WTC11 (cell line): Measurements from ENCODE around the gene RABIF. TPM values are rescaled to one million over a fixed set of nuclear protein-coding genes. Genes with fewer than 3 reads are reported as not detected.

Source experiments
- ATAC-seq: fragments of 200-7000 bp; cut with Tn5 transposase; 2 replicates; pipeline ENCODE4 v1.10.0; 2021; ENCODE audit warnings: mild to moderate bottlenecking, moderate library complexity
- CTCF ChIA-PET: fragments of 300-600 bp; sonication (Branson Sonifier 250); formaldehyde crosslinking; loops from one replicate; lab custom pipeline; 2021; ENCODE audit warnings: antibody characterized with exemption; lab: Charles Lee
- POLR2A ChIA-PET: fragments of 350-600 bp; sonication (Branson Sonifier 250); formaldehyde crosslinking; loops from one replicate; lab custom pipeline; 2021; ENCODE audit warnings: antibody characterized with exemption; lab: Charles Lee
- DNase-seq: peaks from one replicate; pipeline ENCODE4 v3.0.0; 2021; ENCODE audit warnings: low spot score
- H3K27ac Mint-ChIP-seq: 2 replicates; pipeline ENCODE4 v1.8.0; 2021; ENCODE audit warnings: mixed read lengths
- H3K27me3 Mint-ChIP-seq: 2 replicates; pipeline ENCODE4 v1.8.0; 2021; ENCODE audit warnings: low read depth, mild to moderate bottlenecking, moderate library complexity, mixed read lengths
- H3K36me3 Mint-ChIP-seq: 2 replicates; pipeline ENCODE4 v1.8.0; 2021; ENCODE audit warnings: mixed read lengths
- H3K4me1 Mint-ChIP-seq: 2 replicates; pipeline ENCODE4 v1.8.0; 2022; ENCODE audit warnings: mixed read lengths
- H3K4me3 Mint-ChIP-seq: 2 replicates; pipeline ENCODE4 v1.8.0; 2021; ENCODE audit warnings: mild to moderate bottlenecking, moderate library complexity, mixed read lengths
- H3K9me3 Mint-ChIP-seq: 2 replicates; pipeline ENCODE4 v1.8.0; 2021; ENCODE audit warnings: mixed read lengths
- ARID4B ChIP-seq: sonication (generic); formaldehyde crosslinking; IDR thresholded peaks from 2 replicates; pipeline ENCODE4 v1.8.0; 2023; ENCODE audit warnings: missing genetic modification reagents, mild to moderate bottlenecking, borderline replicate concordance
- ATF1 ChIP-seq: sonication (generic); formaldehyde crosslinking; IDR thresholded peaks from 2 replicates; pipeline ENCODE4 v1.8.1; 2023; ENCODE audit warnings: mild to moderate bottlenecking, moderate library complexity, missing genetic modification reagents
- ERG ChIP-seq: fragments of 250-450 bp; sonication (Bioruptor Pico); IDR thresholded peaks from 2 replicates; pipeline ENCODE4 v1.8.0; 2021; ENCODE audit warnings: mild to moderate bottlenecking
- JUN ChIP-seq: sonication (generic); formaldehyde crosslinking; IDR thresholded peaks from 2 replicates; pipeline ENCODE4 v1.8.0; 2023; ENCODE audit warnings: mild to moderate bottlenecking, missing genetic modification reagents
- MLX ChIP-seq: sonication (generic); formaldehyde crosslinking; IDR thresholded peaks from 2 replicates; pipeline ENCODE4 v1.8.1; 2023; ENCODE audit warnings: mild to moderate bottlenecking, missing genetic modification reagents, moderate library complexity
- MXD4 ChIP-seq: fragments of 250-450 bp; sonication (Bioruptor Pico); IDR thresholded peaks from 2 replicates; pipeline ENCODE4 v1.8.0; 2021; ENCODE audit warnings: mild to moderate bottlenecking, moderate library complexity, borderline replicate concordance
- NFE2L1 ChIP-seq: sonication (generic); formaldehyde crosslinking; IDR thresholded peaks from 2 replicates; pipeline ENCODE4 v1.8.1; 2023; ENCODE audit warnings: missing genetic modification reagents
- RELA ChIP-seq: sonication (generic); formaldehyde crosslinking; IDR thresholded peaks from 2 replicates; pipeline ENCODE4 v1.8.1; 2022; ENCODE audit warnings: missing genetic modification reagents, mild to moderate bottlenecking, borderline replicate concordance
- SMAD4 ChIP-seq: sonication (generic); formaldehyde crosslinking; IDR thresholded peaks from 2 replicates; pipeline ENCODE4 v1.8.0; 2022; ENCODE audit warnings: mild to moderate bottlenecking, missing genetic modification reagents
- SP1 ChIP-seq: sonication (generic); formaldehyde crosslinking; conservative IDR thresholded peaks from 2 replicates; pipeline ENCODE4 v1.8.1; 2022; ENCODE audit warnings: missing genetic modification reagents
- USF1 ChIP-seq: sonication (generic); formaldehyde crosslinking; IDR thresholded peaks from 2 replicates; pipeline ENCODE4 v1.8.0; 2022; ENCODE audit warnings: mild to moderate bottlenecking, missing genetic modification reagents
- ZBTB21 ChIP-seq: sonication (generic); formaldehyde crosslinking; IDR thresholded peaks from 2 replicates; pipeline ENCODE4 v1.8.1; 2023; ENCODE audit warnings: mild to moderate bottlenecking, missing genetic modification reagents, borderline replicate concordance
- ZNF219 ChIP-seq: sonication (generic); formaldehyde crosslinking; IDR thresholded peaks from 2 replicates; pipeline ENCODE4 v1.8.0; 2023; ENCODE audit warnings: missing genetic modification reagents, mild to moderate bottlenecking, borderline replicate concordance
- ZNF423 ChIP-seq: fragments of 250-450 bp; sonication (Bioruptor Pico); IDR thresholded peaks from 2 replicates; pipeline ENCODE4 v2.1.2; 2022; ENCODE audit warnings: mild to moderate bottlenecking, moderate library complexity
- ZNF671 ChIP-seq: fragments of 250-450 bp; sonication (Bioruptor Pico); IDR thresholded peaks from 2 replicates; pipeline ENCODE4 v1.8.0; 2021; ENCODE audit warnings: mild to moderate bottlenecking
- total RNA-seq: library from RNA; stranded (reverse); gene quantifications from 3 replicates; pipeline ENCODE4 v1.2.3, GENCODE V29; 2021
- TF ChIP-seq, protein P1 (sequence below): sonication (generic); formaldehyde crosslinking; IDR thresholded peaks from 2 replicates; pipeline ENCODE4 v1.8.0; 2023; ENCODE audit warnings: missing genetic modification reagents
- TF ChIP-seq, protein P2 (sequence below): fragments of 250-450 bp; sonication (Bioruptor Pico); IDR thresholded peaks from 2 replicates; pipeline ENCODE4 v1.9.0; 2021; ENCODE audit warnings: mild to moderate bottlenecking
- TF ChIP-seq, protein P3 (sequence below): fragments of 250-450 bp; sonication (Bioruptor Pico); IDR thresholded peaks from 2 replicates; pipeline ENCODE4 v1.9.0; 2021; ENCODE audit warnings: mild to moderate bottlenecking

The RABIF gene
- total RNA-seq, 1 experiment from 2014 or later = 6.6 TPM

DNA sequence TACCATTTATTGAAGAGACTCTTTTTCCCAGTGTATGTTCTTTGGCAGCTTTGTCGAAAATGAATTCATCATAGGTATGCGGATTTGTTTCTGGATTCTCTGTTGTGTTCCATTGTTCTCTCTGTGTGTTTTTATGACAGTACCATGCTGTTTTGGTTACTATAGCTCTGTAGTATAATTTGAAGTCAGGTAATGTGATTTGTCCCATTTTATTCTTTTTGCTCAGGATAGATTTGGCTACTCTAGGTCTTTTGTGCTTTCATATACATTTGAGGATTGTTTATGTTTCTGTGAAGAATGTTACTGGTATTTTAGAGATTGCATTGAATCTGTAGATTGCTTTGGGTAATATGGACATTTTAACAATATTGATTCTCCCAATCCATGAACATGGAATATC, 43.5 kb upstream of the RABIF start (continued):
- TF ChIP-seq ZNF219 (CRISPR knock-in tag) (no peak), SMAD4 (CRISPR knock-in tag) (no peak)

- Mint-ChIP-seq H3K36me3 (peaks cover 8% of the 10 kb centered on the region), H3K27ac (peak within 1 kb of the TSS; percentile 99), H3K4me1 (peaks cover 5% of the 10 kb centered on the region), H3K27me3 (no peaks in the 10 kb centered on the region), H3K9me3 (no peaks in the 10 kb centered on the region), H3K4me3 (peak within 1 kb of the TSS; percentile 95)
- DNase-seq (peak; percentile 98), ATAC-seq (peak; percentile 96)
- ChIA-PET CTCF (interaction anchor here (0.6 to 1.0 kb wide), 7 partner anchors 28 to 1332 kb away, joined by 3 to 4 read pairs (median 4); no protein-coding TSS in a partner anchor), POLR2A (interaction anchor here (0.6 to 1.1 kb wide), 5 partner anchors 80 to 199 kb away, joined by 3 to 7 read pairs (median 5); partner anchors contain the start of gene TMEM183A)
- TF ChIP-seq ZNF423 (no peak), SMAD4 (CRISPR knock-in tag) (no peak), ARID4B (CRISPR knock-in tag) (peak; percentile 90; the same call in 1 of the 2 replicates), ATF1 (CRISPR knock-in tag) (no peak), MXD4 (CRISPR knock-in tag) (no peak), ZNF671 (CRISPR knock-in tag) (peak; percentile 65; the same call in 1 of the 2 replicates), ERG (CRISPR knock-in tag) (peak; percentile 78; the same call in 1 of the 2 replicates), NFE2L1 (CRISPR knock-in tag) (peak; percentile 56; the same call in 1 of the 2 replicates), ZBTB21 (no peak), JUN (CRISPR knock-in tag) (no peak), ZNF219 (CRISPR knock-in tag) (no peak), RELA (CRISPR knock-in tag) (peak; percentile 45; the same call in 1 of the 2 replicates), USF1 (CRISPR knock-in tag) (peak; percentile 100), SP1 (CRISPR knock-in tag) (peak; percentile 83), MLX (CRISPR knock-in tag) (no peak)
- TF ChIP-seq, protein P1, sequence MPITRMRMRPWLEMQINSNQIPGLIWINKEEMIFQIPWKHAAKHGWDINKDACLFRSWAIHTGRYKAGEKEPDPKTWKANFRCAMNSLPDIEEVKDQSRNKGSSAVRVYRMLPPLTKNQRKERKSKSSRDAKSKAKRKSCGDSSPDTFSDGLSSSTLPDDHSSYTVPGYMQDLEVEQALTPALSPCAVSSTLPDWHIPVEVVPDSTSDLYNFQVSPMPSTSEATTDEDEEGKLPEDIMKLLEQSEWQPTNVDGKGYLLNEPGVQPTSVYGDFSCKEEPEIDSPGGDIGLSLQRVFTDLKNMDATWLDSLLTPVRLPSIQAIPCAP (CRISPR knock-in tag) = peak; percentile 51; the same call in 1 of the 2 replicates
- TF ChIP-seq, protein P2, sequence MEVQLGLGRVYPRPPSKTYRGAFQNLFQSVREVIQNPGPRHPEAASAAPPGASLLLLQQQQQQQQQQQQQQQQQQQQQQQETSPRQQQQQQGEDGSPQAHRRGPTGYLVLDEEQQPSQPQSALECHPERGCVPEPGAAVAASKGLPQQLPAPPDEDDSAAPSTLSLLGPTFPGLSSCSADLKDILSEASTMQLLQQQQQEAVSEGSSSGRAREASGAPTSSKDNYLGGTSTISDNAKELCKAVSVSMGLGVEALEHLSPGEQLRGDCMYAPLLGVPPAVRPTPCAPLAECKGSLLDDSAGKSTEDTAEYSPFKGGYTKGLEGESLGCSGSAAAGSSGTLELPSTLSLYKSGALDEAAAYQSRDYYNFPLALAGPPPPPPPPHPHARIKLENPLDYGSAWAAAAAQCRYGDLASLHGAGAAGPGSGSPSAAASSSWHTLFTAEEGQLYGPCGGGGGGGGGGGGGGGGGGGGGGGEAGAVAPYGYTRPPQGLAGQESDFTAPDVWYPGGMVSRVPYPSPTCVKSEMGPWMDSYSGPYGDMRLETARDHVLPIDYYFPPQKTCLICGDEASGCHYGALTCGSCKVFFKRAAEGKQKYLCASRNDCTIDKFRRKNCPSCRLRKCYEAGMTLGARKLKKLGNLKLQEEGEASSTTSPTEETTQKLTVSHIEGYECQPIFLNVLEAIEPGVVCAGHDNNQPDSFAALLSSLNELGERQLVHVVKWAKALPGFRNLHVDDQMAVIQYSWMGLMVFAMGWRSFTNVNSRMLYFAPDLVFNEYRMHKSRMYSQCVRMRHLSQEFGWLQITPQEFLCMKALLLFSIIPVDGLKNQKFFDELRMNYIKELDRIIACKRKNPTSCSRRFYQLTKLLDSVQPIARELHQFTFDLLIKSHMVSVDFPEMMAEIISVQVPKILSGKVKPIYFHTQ (CRISPR knock-in tag) = 0 out of 2 replicates have a peak, but pooled peaks have one; percentile 63
- TF ChIP-seq, protein P3, sequence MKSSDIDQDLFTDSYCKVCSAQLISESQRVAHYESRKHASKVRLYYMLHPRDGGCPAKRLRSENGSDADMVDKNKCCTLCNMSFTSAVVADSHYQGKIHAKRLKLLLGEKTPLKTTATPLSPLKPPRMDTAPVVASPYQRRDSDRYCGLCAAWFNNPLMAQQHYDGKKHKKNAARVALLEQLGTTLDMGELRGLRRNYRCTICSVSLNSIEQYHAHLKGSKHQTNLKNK = no peak
These were observed 37.9 kb upstream of the RABIF start, which contains the start of gene KLHL12 for GRCh38 chr1:202926581-202927491. Gene KLHL12, minus strand, starts transcription at chr1:202927234. Its CDS starts 2,072 bp downstream, at chr1:202925162.
